GM23248 (cell line): ENCODE results near the gene F5. TPM values are rescaled to one million over a fixed set of nuclear protein-coding genes. Genes with fewer than 3 reads are reported as not detected.

Experiments used
- DNase-seq: peaks from one replicate; pipeline ENCODE4 v3.0.0-alpha.2; 2015
- H2AFZ ChIP-seq: fragments of 200-600 bp; sonication (generic); 2 replicates; pipeline ENCODE4 v1.6.1; 2016; ENCODE audit warnings: antibody characterized with exemption
- H3F3A ChIP-seq: fragments of 200-600 bp; sonication (generic); 2 replicates; pipeline ENCODE4 v1.6.1; 2016; ENCODE audit warnings: mild to moderate bottlenecking, antibody characterized with exemption, mixed run types; ENCODE audit not compliant: insufficient read depth
- H3K27ac ChIP-seq: fragments of 200-600 bp; sonication (generic); 2 replicates; pipeline ENCODE4 v1.5.1; 2016; ENCODE audit warnings: mild to moderate bottlenecking
- H3K27me3 ChIP-seq: fragments of 200-600 bp; sonication (generic); replicated peaks from 2 replicates; pipeline ENCODE4 v1.6.1; 2016; ENCODE audit warnings: mild to moderate bottlenecking; ENCODE audit not compliant: insufficient read depth
- H3K36me3 ChIP-seq: fragments of 200-600 bp; sonication (generic); 2 replicates; pipeline ENCODE4 v1.6.1; 2016; ENCODE audit warnings: low read depth, mild to moderate bottlenecking
- H3K4me1 ChIP-seq: fragments of 200-600 bp; sonication (generic); 2 replicates; pipeline ENCODE4 v1.6.1; 2016; ENCODE audit warnings: mild to moderate bottlenecking; ENCODE audit not compliant: insufficient read depth
- H3K4me2 ChIP-seq: fragments of 200-600 bp; sonication (generic); one replicate; pipeline ENCODE4 v1.6.1; 2016; ENCODE audit warnings: mild to moderate bottlenecking; ENCODE audit not compliant: unreplicated experiment
- H3K4me3 ChIP-seq: fragments of 200-600 bp; sonication (generic); 2 replicates; pipeline ENCODE4 v1.5.1; 2016; ENCODE audit warnings: mild to moderate bottlenecking
- H3K79me2 ChIP-seq: fragments of 200-600 bp; sonication (generic); 2 replicates; pipeline ENCODE4 v1.6.1; 2016; ENCODE audit warnings: mild to moderate bottlenecking; ENCODE audit not compliant: insufficient read depth
- H3K9ac ChIP-seq: fragments of 200-600 bp; sonication (generic); 2 replicates; pipeline ENCODE4 v1.6.1; 2016; ENCODE audit warnings: mild to moderate bottlenecking
- H3K9me2 ChIP-seq: fragments of 200-600 bp; sonication (generic); 2 replicates; pipeline ENCODE4 v1.6.1; 2016; ENCODE audit warnings: mixed run types, mild to moderate bottlenecking, moderate library complexity; ENCODE audit not compliant: insufficient read depth
- H3K9me3 ChIP-seq: fragments of 200-600 bp; sonication (generic); one replicate; pipeline ENCODE4 v1.6.1; 2017; ENCODE audit warnings: low read depth
- H4K20me1 ChIP-seq: fragments of 200-600 bp; sonication (generic); 2 replicates; pipeline ENCODE4 v1.6.0; 2016; ENCODE audit not compliant: insufficient read depth
- EZH2 ChIP-seq: fragments of 200-600 bp; sonication (generic); IDR thresholded peaks from 2 replicates; pipeline ENCODE4 v1.6.1; 2018; ENCODE audit warnings: antibody characterized with exemption, mild to moderate bottlenecking; ENCODE audit not compliant: insufficient read depth, poor library complexity, severe bottlenecking
- EZH2phosphoT487 ChIP-seq: fragments of 200-600 bp; sonication (generic); IDR thresholded peaks from 2 replicates; pipeline ENCODE4 v1.6.1; 2018; ENCODE audit warnings: antibody characterized with exemption, moderate library complexity, mild to moderate bottlenecking, low read depth; ENCODE audit not compliant: insufficient read depth
- WGBS, 2 experiments: methylation state at CpG; one replicate each; pipeline ENCODE4 v1.1.6; 2015 to 2017; ENCODE audit warnings: low lambda C conversion rate in 2 of 2, low coverage in 1 of 2; ENCODE audit errors: missing lambda C conversion rate in 2 of 2; 5-methylcytosine and 5-hydroxymethylcytosine counted together
- in situ Hi-C: fragments of 300-500 bp; cut with MboI; formaldehyde crosslinking; loops from 2 replicates; pipeline ENCODE4 v1.15.0; 2020
- polyA plus RNA-seq: library from polyadenylated mRNA; unstranded; fragments of >200 nt; fragmentation: Nextera tagmentation; extraction: Ambion mirVana; gene quantifications from 2 replicates; pipeline ENCODE4 v1.2.1, GENCODE V29; 2016
- total RNA-seq: library from RNA; depleted of rRNA; stranded (reverse); fragments of >200 nt; shearing (Covaris generic); gene quantifications from 2 replicates; pipeline ENCODE4 v1.2.3, GENCODE V29; 2014

Gene F5
- total and polyA plus RNA-seq, 2 experiments from 2014 or later = not detected

- no peak for TF ChIP-seq EZH2
- TF ChIP-seq EZH2phosphoT487 = no peak
- Histone ChIP-seq H3K4me2 (no peak within 1 kb of the TSS), H3K27ac (no peak within 1 kb of the TSS), H4K20me1 (no peaks in the 10 kb centered on the region), H3K27me3 (no peaks in the 10 kb centered on the region), H3K4me1 (no peaks in the 10 kb centered on the region), H3K79me2 (no peaks in the 10 kb centered on the region), H3F3A (no peaks in the 10 kb centered on the region), H3K4me3 (no peak within 1 kb of the TSS), H2AFZ (no peak within 1 kb of the TSS), H3K36me3 (no peaks in the 10 kb centered on the region), H3K9me3 (no peaks in the 10 kb centered on the region), H3K9ac (no peak within 1 kb of the TSS), H3K9me2 (no peaks in the 10 kb centered on the region)
- no peak for DNase-seq
- in situ Hi-C loops = no loop called here
- 43 to 64% methylated on average over 1 of the region's 1 CpG for WGBS, 2 experiments
Observed at GRCh38 chr1:169630006-169630405, 43.7 kb upstream of the F5 start, which contains the start of gene SELP. Gene SELP (minus strand): TSS chr1:169630124. CDS start chr1:169630074, 50 bp downstream.

DNA sequence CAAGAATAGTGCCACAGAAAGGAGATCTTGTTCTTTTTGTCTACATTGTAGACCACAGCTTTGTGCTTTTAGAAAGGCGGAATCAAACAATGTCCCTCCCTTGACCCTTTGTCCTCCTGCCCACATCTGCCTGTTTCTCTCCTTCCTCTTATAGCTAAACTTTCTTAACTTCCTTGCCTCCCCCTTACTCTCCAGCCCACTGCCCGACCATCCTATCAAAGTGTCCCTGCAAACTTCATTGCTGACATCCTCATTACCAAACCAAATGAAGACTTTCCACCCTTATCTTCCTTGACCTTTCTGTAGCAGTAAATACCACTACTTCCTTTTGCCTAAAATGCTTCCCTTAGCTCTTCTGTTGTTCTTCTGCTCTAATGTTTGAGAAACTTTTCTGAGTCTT lies 38.6 kb upstream of the F5 start:
- H3K9me3 ChIP-seq = no peaks in the 10 kb centered on the region
- H3K9ac ChIP-seq = no peak overlapping the region
- no peaks in the 10 kb centered on the region for H4K20me1 ChIP-seq
- in situ Hi-C loops = no loop called here
- no peaks in the 10 kb centered on the region for H3K9me2 ChIP-seq
- H3K27me3 ChIP-seq = no peaks in the 10 kb centered on the region
- no peaks in the 10 kb centered on the region for H3F3A ChIP-seq
- H2AFZ ChIP-seq = no peak overlapping the region
- TF ChIP-seq EZH2 (no peak), EZH2phosphoT487 (no peak)
- H3K36me3 ChIP-seq = no peaks in the 10 kb centered on the region
- H3K4me3 ChIP-seq = no peak overlapping the region
- H3K4me1 ChIP-seq = no peaks in the 10 kb centered on the region
- no peaks in the 10 kb centered on the region for H3K79me2 ChIP-seq
- no peak for DNase-seq
- no peak overlapping the region for H3K4me2 ChIP-seq
- no peak overlapping the region for H3K27ac ChIP-seq
- WGBS, 2 experiments = 33 to 46% methylated on average over 2 of the region's 2 CpGs

DNA sequence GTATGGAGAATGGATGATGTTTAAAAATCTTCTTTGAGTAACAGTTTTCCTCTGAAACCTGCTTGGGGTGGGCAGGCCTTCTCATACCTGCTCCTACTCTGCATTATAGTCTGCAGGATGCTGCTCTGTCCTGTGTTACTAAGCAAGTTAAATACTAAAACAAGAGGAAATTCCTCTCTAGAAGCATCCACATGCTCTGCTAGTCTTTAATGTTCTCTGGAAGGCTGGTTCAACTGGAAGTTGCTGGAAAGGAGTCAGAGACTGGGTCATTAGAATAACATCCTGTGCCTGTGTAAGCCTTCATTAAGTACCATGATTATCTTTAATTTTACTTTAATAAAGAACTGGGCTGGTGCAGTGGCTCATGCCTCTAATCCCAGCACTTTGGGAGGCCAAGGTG lies 37.8 kb upstream of the F5 start:
- no peaks in the 10 kb centered on the region for H3K27me3 ChIP-seq
- H3F3A ChIP-seq = no peaks in the 10 kb centered on the region
- TF ChIP-seq EZH2phosphoT487 (no peak), EZH2 (no peak)
- no peak overlapping the region for H3K27ac ChIP-seq
- no peak overlapping the region for H3K4me2 ChIP-seq
- H3K9me2 ChIP-seq = no peaks in the 10 kb centered on the region
- no peak overlapping the region for H3K9ac ChIP-seq
- DNase-seq = no peak
- H4K20me1 ChIP-seq = no peaks in the 10 kb centered on the region
- no peaks in the 10 kb centered on the region for H3K79me2 ChIP-seq
- no peaks in the 10 kb centered on the region for H3K4me1 ChIP-seq
- H3K36me3 ChIP-seq = no peaks in the 10 kb centered on the region
- H2AFZ ChIP-seq = no peak overlapping the region
- in situ Hi-C loops = no loop called here
- H3K4me3 ChIP-seq = no peak overlapping the region
- no peaks in the 10 kb centered on the region for H3K9me3 ChIP-seq

GRCh38 chr1:169623132-169623926 lies 37.0 kb upstream of the F5 start:
- no peak overlapping the region for H3K4me3 ChIP-seq
- H2AFZ ChIP-seq = no peak overlapping the region
- no peaks in the 10 kb centered on the region for H3K79me2 ChIP-seq
- no peaks in the 10 kb centered on the region for H3K9me2 ChIP-seq
- no peaks in the 10 kb centered on the region for H3F3A ChIP-seq
- H3K9ac ChIP-seq = no peak overlapping the region
- no peak overlapping the region for H3K4me2 ChIP-seq
- H3K27ac ChIP-seq = no peak overlapping the region
- TF ChIP-seq EZH2phosphoT487 = no peak
- TF ChIP-seq EZH2 = no peak
- no peaks in the 10 kb centered on the region for H3K27me3 ChIP-seq
- no peak for DNase-seq
- in situ Hi-C loops = no loop called here
- H3K36me3 ChIP-seq = no peaks in the 10 kb centered on the region
- H4K20me1 ChIP-seq = no peaks in the 10 kb centered on the region
- no peaks in the 10 kb centered on the region for H3K9me3 ChIP-seq
- H3K4me1 ChIP-seq = no peaks in the 10 kb centered on the region
- WGBS, 2 experiments = 50 to 53% methylated on average over 6 of the region's 6 CpGs
